Activated CD8-positive, alpha-beta T cell treated with anti-CD3 and anti-CD28 coated beads for 36 hours (primary cell): ENCODE measurements around the gene FILIP1. TPM values are rescaled to one million over a fixed set of nuclear protein-coding genes. Genes with fewer than 3 reads are reported as not detected.

Experiments
- ATAC-seq: fragments of 200-7000 bp; cut with Tn5 transposase; one replicate; pipeline ENCODE4 v1.10.0; 2021; ENCODE audit warnings: mild to moderate bottlenecking, moderate library complexity
- CTCF ChIA-PET: fragments of 350-600 bp; sonication (Branson Sonifier 250); formaldehyde crosslinking; loops from one replicate; lab custom pipeline; 2021; ENCODE audit warnings: antibody characterized with exemption; lab: Charles Lee
- POLR2A ChIA-PET: fragments of 350-600 bp; sonication (Branson Sonifier 250); formaldehyde crosslinking; loops from one replicate; lab custom pipeline; 2021; ENCODE audit warnings: antibody characterized with exemption; lab: Charles Lee
- DNase-seq: peaks from one replicate; pipeline ENCODE4 v3.0.0-alpha.2; 2020
- H3K27ac Mint-ChIP-seq: one replicate; pipeline ENCODE4 v1.8.0; 2021; ENCODE audit warnings: mild to moderate bottlenecking, mixed read lengths
- H3K27me3 Mint-ChIP-seq: one replicate; pipeline ENCODE4 v1.8.0; 2021; ENCODE audit warnings: mixed read lengths
- H3K36me3 Mint-ChIP-seq: one replicate; pipeline ENCODE4 v1.8.0; 2021; ENCODE audit warnings: low read depth, mixed read lengths
- H3K4me1 Mint-ChIP-seq: one replicate; pipeline ENCODE4 v1.8.0; 2021; ENCODE audit warnings: low read depth, mixed read lengths
- H3K4me3 Mint-ChIP-seq: one replicate; pipeline ENCODE4 v1.8.0; 2021; ENCODE audit warnings: mild to moderate bottlenecking, moderate library complexity, mixed read lengths
- H3K9me3 Mint-ChIP-seq: one replicate; pipeline ENCODE4 v1.8.0; 2021; ENCODE audit warnings: mixed read lengths
- CTCF ChIP-seq: fragments of 200-600 bp; IDR thresholded peaks from one replicate; pipeline ENCODE4 v1.8.0; 2022; ENCODE audit warnings: antibody characterized with exemption, mild to moderate bottlenecking
- intact Hi-C: fragments of 100-400 bp; cut with micrococcal nuclease; formaldehyde crosslinking; loops from one replicate; pipeline ENCODE4 v1.10.0; 2022
- total RNA-seq, 2 experiments: library from RNA; stranded (reverse); gene quantifications; one replicate each; pipeline ENCODE4 v1.2.3, GENCODE V29; 2021

Gene FILIP1
- total RNA-seq, 2 experiments from 2014 or later, result 0.07 TPM; not detected in 1

GRCh38 chr6:75349262-75349984 is 144.2 kb downstream of the FILIP1 start:
- H3K4me3 Mint-ChIP-seq, result no peak overlapping the region
- no peak for TF ChIP-seq CTCF
- CTCF ChIA-PET, result no interaction called here

DNA sequence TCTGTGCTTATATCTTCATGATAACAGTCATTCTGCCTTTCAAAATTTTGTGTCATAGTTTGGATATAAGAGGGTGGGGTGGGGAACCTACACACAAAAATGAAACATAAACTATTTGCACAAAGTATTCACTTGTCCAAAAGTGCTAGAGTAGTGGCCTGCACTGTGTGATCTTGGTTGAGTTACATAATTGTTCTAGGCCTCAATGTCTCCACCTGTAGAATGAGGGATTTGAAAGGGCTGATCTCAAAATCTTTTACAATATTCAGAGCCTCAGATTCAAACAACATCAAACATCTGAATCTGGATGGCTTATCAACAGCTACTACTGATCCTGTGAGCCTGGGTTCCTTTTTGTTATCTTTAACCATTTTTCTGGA is 144.7 kb downstream of the FILIP1 start:
- intact Hi-C loops, result no loop called here
- Mint-ChIP-seq H3K27ac (no peak overlapping the region), H3K27me3 (peaks cover 38% of the 10 kb centered on the region), H3K9me3 (no peaks in the 10 kb centered on the region), H3K36me3 (no peaks in the 10 kb centered on the region), H3K4me1 (no peaks in the 10 kb centered on the region), H3K4me3 (no peak overlapping the region)
- no peak for TF ChIP-seq CTCF
- ChIA-PET CTCF (no interaction called here), POLR2A (no interaction called here)
- ATAC-seq, result no peak
- DNase-seq, result no peak

More at GRCh38 chr6:75349262-75349984, 144.2 kb downstream of the FILIP1 start:
- POLR2A ChIA-PET, result no interaction called here
- no peaks in the 10 kb centered on the region for H3K4me1 Mint-ChIP-seq
- no peak overlapping the region for H3K27ac Mint-ChIP-seq
- no peaks in the 10 kb centered on the region for H3K36me3 Mint-ChIP-seq
- DNase-seq (no peak), ATAC-seq (no peak)
- intact Hi-C loops, result no loop called here
- no peaks in the 10 kb centered on the region for H3K9me3 Mint-ChIP-seq
- H3K27me3 Mint-ChIP-seq, result peaks cover 38% of the 10 kb centered on the region

- no peak for TF ChIP-seq CTCF
- H3K9me3 Mint-ChIP-seq, result no peaks in the 10 kb centered on the region
- H3K27ac Mint-ChIP-seq, result no peak overlapping the region
- H3K4me3 Mint-ChIP-seq, result no peak overlapping the region
- no peak for DNase-seq
- ChIA-PET CTCF (no interaction called here), POLR2A (no interaction called here)
- H3K27me3 Mint-ChIP-seq, result peaks cover 33% of the 10 kb centered on the region
- no peak for ATAC-seq
- no peaks in the 10 kb centered on the region for H3K36me3 Mint-ChIP-seq
- intact Hi-C loops, result no loop called here
- no peaks in the 10 kb centered on the region for H3K4me1 Mint-ChIP-seq
These were observed 145.5 kb downstream of the FILIP1 start for GRCh38 chr6:75347898-75348610.

DNA sequence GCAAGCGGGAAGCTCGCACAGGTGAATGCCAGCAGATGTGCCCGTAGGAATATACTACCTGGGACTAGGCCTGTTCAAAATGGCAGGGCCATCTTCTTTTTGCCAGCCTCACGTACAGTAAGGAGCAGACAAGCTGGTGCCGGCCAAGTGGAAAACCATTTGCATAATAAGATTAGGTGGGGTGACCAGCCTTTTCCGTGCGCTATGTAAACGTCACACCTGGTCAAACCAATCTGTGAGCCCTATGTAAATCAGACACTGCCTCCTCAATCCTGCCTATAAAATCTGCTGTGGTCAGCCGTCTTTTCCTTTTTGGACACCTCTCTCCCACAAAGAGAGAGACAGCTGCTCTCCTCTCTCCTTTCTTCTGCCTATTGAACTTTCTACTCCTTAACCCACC is 148.2 kb downstream of the FILIP1 start:
- POLR2A ChIA-PET, result no interaction called here

More for the DNA sequence above, 148.2 kb downstream of the FILIP1 start:
- Mint-ChIP-seq H3K27me3 (peaks cover 22% of the 10 kb centered on the region), H3K9me3 (no peaks in the 10 kb centered on the region), H3K36me3 (no peaks in the 10 kb centered on the region), H3K27ac (no peak overlapping the region), H3K4me3 (no peak overlapping the region), H3K4me1 (no peaks in the 10 kb centered on the region)
- CTCF ChIA-PET, result no interaction called here
- ATAC-seq (no peak), DNase-seq (no peak)
- no peak for TF ChIP-seq CTCF
- intact Hi-C loops, result no loop called here
